CD4-positive, alpha-beta T cell (primary cell): ENCODE results near the gene NEK1. TPM values are rescaled to one million over a fixed set of nuclear protein-coding genes. Genes with fewer than 3 reads are reported as not detected.

Experiments
- ATAC-seq: fragments of 200-7000 bp; cut with Tn5 transposase; one replicate; pipeline ENCODE4 v1.10.0; 2022; ENCODE audit warnings: mild to moderate bottlenecking; ENCODE audit not compliant: poor library complexity
- CTCF ChIA-PET: fragments of 350-600 bp; sonication (Branson Sonifier 250); formaldehyde crosslinking; loops from one replicate; lab custom pipeline; 2021; ENCODE audit warnings: antibody characterized with exemption, inconsistent platforms; lab: Charles Lee
- POLR2A ChIA-PET: fragments of 350-600 bp; sonication (Branson Sonifier 250); formaldehyde crosslinking; loops from one replicate; lab custom pipeline; 2021; ENCODE audit warnings: antibody characterized with exemption, inconsistent platforms; lab: Charles Lee
- DNase-seq, 14 experiments: peaks; one replicate each; pipeline ENCODE4 v3.0.0-alpha.2; 2013 to 2020; ENCODE audit warnings: mixed read lengths in 2 of 14
- H3K27ac ChIP-seq, 2 donors: one replicate each; pipeline versions ENCODE4 v1.5.1 to v1.7.0; 2013; ENCODE audit warnings: low read length in 2 of 2, low read depth in 1 of 2, mild to moderate bottlenecking in 1 of 2
- H3K27me3 ChIP-seq, 2 experiments: 1 replicate in 1 of 2; 2 replicates in 1 of 2; pipeline versions ENCODE4 v1.6.1 to v1.7.0; 2013; ENCODE audit warnings: low read length in 2 of 2, control low read depth in 1 of 2, mild to moderate bottlenecking in 1 of 2, moderate library complexity in 1 of 2; ENCODE audit not compliant: insufficient read depth in 2 of 2, control insufficient read depth in 1 of 2
- H3K36me3 ChIP-seq: one replicate; pipeline ENCODE4 v1.6.1; 2013; ENCODE audit warnings: low read length, control low read depth; ENCODE audit not compliant: insufficient read depth
- H3K4me1 ChIP-seq: one replicate; pipeline ENCODE4 v1.6.1; 2013; ENCODE audit warnings: low read length, control low read depth; ENCODE audit not compliant: insufficient read depth
- H3K4me3 ChIP-seq: one replicate; pipeline ENCODE4 v1.5.1; 2013; ENCODE audit warnings: mild to moderate bottlenecking, low read length, moderate library complexity
- H3K9me3 ChIP-seq, 2 experiments: 1 replicate in 1 of 2; 2 replicates in 1 of 2; pipeline versions ENCODE4 v1.6.1 to v1.7.0; 2013; ENCODE audit warnings: low read length in 2 of 2, mild to moderate bottlenecking in 2 of 2, control low read depth in 1 of 2, moderate library complexity in 1 of 2; ENCODE audit not compliant: control insufficient read depth in 1 of 2, insufficient read depth in 1 of 2
- H3K27ac Mint-ChIP-seq: one replicate; pipeline ENCODE4 v1.8.0; 2020; ENCODE audit warnings: mixed read lengths
- H3K27me3 Mint-ChIP-seq: one replicate; pipeline ENCODE4 v1.8.0; 2021; ENCODE audit warnings: mixed read lengths
- H3K36me3 Mint-ChIP-seq: one replicate; pipeline ENCODE4 v1.8.0; 2021; ENCODE audit warnings: low read depth, mixed read lengths
- H3K4me1 Mint-ChIP-seq: one replicate; pipeline ENCODE4 v1.8.0; 2021; ENCODE audit warnings: low read depth, mixed read lengths
- H3K4me3 Mint-ChIP-seq: one replicate; pipeline ENCODE4 v1.8.0; 2020; ENCODE audit warnings: mild to moderate bottlenecking, mixed read lengths
- H3K9me3 Mint-ChIP-seq: one replicate; pipeline ENCODE4 v1.8.0; 2020; ENCODE audit warnings: mixed read lengths
- intact Hi-C, 2 experiments: fragments of 100-400 bp; cut with DNase I in 1 of 2; cut with micrococcal nuclease in 1 of 2; formaldehyde crosslinking; loops; one replicate each; pipeline versions ENCODE4 v1.15.1 to v1.9.0; 2023 to 2025; cut with DNase I, micrococcal nuclease
- total RNA-seq, 174 experiments: library from RNA in 2 of 174; stranded (reverse) in 2 of 174; gene quantifications; one replicate each; pipeline ENCODE4 v1.2.3 and lab custom pipeline; 2021 to 2026
- TF ChIP-seq, protein P1 (sequence below): fragments of 200-600 bp; IDR thresholded peaks from one replicate; pipeline ENCODE4 v1.8.0; 2022; ENCODE audit warnings: antibody characterized with exemption, mild to moderate bottlenecking

Gene NEK1
- total RNA-seq, 2 experiments from 2014 or later, result 9.5 to 10.2 TPM

DNA sequence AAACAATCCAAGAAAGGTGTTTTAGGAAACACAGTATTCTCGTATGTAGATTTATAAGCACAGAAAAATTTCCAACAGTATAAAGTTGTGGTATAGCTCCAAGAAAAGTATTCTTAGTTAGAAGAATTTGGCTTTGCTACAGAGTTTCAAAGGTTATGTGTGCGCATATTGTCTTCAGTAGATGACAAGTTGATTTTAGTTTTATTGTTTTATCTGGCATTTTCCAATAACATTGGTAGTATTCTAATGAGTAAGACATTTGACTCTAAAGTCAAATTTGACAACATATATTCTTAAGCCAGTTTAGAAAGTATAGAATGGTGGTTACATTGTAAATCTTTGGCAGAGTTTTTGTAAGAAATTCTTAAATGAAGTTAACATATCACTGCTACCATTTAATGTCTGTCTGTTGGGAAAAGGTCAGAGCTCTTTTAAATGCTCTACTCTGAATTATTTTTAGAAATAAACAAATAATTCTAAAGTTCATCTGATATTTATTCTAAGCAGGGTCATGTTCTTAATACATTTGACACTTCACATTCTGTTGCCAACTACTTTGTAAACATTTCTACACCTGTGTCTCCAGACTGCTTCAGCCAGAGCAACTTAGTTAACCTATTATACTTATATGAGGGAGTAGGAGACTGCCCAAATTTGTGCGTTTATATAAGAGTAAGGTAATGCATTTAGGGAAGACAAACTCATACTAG, 38.0 kb upstream of the NEK1 start:
- H3K4me1 Mint-ChIP-seq, result peaks cover 31% of the 10 kb centered on the region
- POLR2A ChIA-PET, result no interaction called here

DNA sequence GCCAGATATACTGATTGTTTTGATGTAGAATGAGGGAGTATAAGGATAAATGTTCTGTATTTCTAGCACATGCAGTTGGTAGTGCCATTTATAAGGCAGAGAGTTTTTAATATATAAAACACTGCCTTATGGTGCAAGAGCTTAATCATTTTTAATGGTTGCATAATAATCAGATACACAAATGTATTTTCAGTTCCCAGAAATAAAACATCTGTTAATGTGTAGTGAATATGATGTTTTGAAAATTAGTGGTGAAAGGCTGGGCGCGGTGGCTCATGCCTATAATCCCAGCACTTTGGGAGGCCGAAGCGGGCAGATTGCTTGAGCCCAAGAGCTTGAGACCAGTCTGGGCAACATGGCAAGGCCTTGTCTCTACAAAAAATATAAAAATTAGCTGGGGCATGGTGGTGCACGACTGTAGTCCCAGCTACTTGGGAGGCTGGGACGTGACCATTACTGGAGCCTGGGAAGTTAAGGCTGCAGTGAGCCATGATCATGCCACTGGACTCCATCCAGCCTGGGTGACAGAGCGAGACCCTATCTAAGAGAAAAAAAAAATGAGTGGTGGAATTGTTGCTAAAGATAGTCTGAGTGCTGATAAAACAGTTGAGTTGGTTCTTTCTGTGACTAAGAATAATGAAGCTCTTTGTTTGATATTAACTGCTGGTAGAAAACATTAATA, 37.3 kb upstream of the NEK1 start:
- H3K27ac Mint-ChIP-seq, result no peak overlapping the region
- Histone ChIP-seq H3K36me3 (peaks cover 2% of the 10 kb centered on the region), H3K9me3 (no peaks in the 10 kb centered on the region), H3K4me1 (no peaks in the 10 kb centered on the region), H3K27ac (no peak overlapping the region), H3K4me3 (no peak overlapping the region), H3K27me3 (no peaks in the 10 kb centered on the region)
- H3K36me3 Mint-ChIP-seq, result peaks cover 49% of the 10 kb centered on the region
- intact Hi-C loops, result no loop called here
- H3K9me3 Mint-ChIP-seq, result no peaks in the 10 kb centered on the region
- ATAC-seq, result no peak
- H3K4me3 Mint-ChIP-seq, result no peak overlapping the region
- H3K4me1 Mint-ChIP-seq, result peaks cover 31% of the 10 kb centered on the region
- H3K27me3 Mint-ChIP-seq, result no peaks in the 10 kb centered on the region
- TF ChIP-seq, protein P1, sequence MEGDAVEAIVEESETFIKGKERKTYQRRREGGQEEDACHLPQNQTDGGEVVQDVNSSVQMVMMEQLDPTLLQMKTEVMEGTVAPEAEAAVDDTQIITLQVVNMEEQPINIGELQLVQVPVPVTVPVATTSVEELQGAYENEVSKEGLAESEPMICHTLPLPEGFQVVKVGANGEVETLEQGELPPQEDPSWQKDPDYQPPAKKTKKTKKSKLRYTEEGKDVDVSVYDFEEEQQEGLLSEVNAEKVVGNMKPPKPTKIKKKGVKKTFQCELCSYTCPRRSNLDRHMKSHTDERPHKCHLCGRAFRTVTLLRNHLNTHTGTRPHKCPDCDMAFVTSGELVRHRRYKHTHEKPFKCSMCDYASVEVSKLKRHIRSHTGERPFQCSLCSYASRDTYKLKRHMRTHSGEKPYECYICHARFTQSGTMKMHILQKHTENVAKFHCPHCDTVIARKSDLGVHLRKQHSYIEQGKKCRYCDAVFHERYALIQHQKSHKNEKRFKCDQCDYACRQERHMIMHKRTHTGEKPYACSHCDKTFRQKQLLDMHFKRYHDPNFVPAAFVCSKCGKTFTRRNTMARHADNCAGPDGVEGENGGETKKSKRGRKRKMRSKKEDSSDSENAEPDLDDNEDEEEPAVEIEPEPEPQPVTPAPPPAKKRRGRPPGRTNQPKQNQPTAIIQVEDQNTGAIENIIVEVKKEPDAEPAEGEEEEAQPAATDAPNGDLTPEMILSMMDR, result no peak
- DNase-seq, result no peak
- CTCF ChIA-PET, result interaction anchor here (1.2 to 2.2 kb wide), 4 partner anchors 11 to 35 kb away, joined by 3 to 5 read pairs (median 3); no protein-coding TSS in a partner anchor
- POLR2A ChIA-PET, result no interaction called here

More for the DNA sequence above, 38.0 kb upstream of the NEK1 start:
- no peak overlapping the region for H3K27ac ChIP-seq
- no peak overlapping the region for H3K4me3 ChIP-seq
- H3K4me1 ChIP-seq, result no peaks in the 10 kb centered on the region
- ATAC-seq (no peak), DNase-seq (no peak)
- Mint-ChIP-seq H3K27ac (no peak overlapping the region), H3K36me3 (peaks cover 46% of the 10 kb centered on the region), H3K9me3 (no peaks in the 10 kb centered on the region), H3K4me3 (no peak overlapping the region), H3K27me3 (no peaks in the 10 kb centered on the region)
- no peaks in the 10 kb centered on the region for H3K9me3 ChIP-seq
- intact Hi-C loops, result no loop called here
- TF ChIP-seq, protein P1, result no peak
- CTCF ChIA-PET, result interaction anchor here (1.3 to 2.2 kb wide), 3 partner anchors 10 to 22 kb away, joined by 3 to 5 read pairs (median 3); no protein-coding TSS in a partner anchor
- no peaks in the 10 kb centered on the region for H3K27me3 ChIP-seq
- H3K36me3 ChIP-seq, result no peaks in the 10 kb centered on the region

DNA sequence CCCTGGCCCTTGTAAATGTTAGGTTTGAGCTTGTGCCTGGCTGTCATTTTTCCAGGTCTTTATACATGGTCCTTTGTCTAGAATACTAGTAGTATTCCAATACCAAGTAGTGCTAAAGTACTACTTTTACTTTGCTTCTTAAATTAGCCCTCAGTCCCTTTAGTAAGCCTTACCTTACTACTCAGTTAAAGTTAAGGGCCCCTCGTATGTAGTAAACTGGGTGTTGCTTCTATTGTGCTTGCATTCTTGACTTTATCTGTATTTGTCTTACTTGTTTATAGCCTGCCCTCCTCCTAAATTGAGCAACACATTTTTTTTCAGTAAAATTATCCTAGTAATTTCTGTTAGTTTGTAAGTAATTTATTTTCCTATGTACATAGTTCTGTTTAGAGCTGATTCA, 33.2 kb upstream of the NEK1 start:
- Histone ChIP-seq H3K36me3 (peaks cover 14% of the 10 kb centered on the region), H3K9me3 (no peaks in the 10 kb centered on the region), H3K27ac (no peak overlapping the region), H3K27me3 (no peaks in the 10 kb centered on the region), H3K4me3 (no peak overlapping the region), H3K4me1 (no peaks in the 10 kb centered on the region)
- ChIA-PET CTCF (interaction anchor here (1.2 to 1.5 kb wide), 2 partner anchors 30 to 32 kb away, joined by 3 read pairs; no protein-coding TSS in a partner anchor), POLR2A (interaction anchor here (1.3 kb wide), 1 partner anchor 15 kb away, joined by 3 read pairs; no protein-coding TSS in a partner anchor)
- intact Hi-C loops, result no loop called here
- no peak for ATAC-seq
- Mint-ChIP-seq H3K36me3 (peaks cover 48% of the 10 kb centered on the region), H3K27ac (no peak overlapping the region), H3K4me3 (no peak overlapping the region), H3K4me1 (peaks cover 9% of the 10 kb centered on the region), H3K9me3 (no peaks in the 10 kb centered on the region), H3K27me3 (no peaks in the 10 kb centered on the region)
- DNase-seq, result no peak
- TF ChIP-seq, protein P1, result no peak
